Coronary artery (tissue), 2 donors: ENCODE results near the gene CHAT.

ENCODE experiments used
- DNase-seq: peaks from one replicate; pipeline ENCODE4 v3.0.0-alpha.2; 2017; ENCODE audit warnings: low spot score
- H3K27ac ChIP-seq, 2 donors: fragments of 200-600 bp; sonication (generic); one replicate each; pipeline ENCODE4 v1.5.1; 2016 to 2019
- H3K4me3 ChIP-seq: fragments of 200-600 bp; sonication (generic); 2 replicates; pipeline ENCODE4 v1.5.1; 2016; ENCODE audit warnings: mild to moderate bottlenecking, moderate library complexity
- CTCF ChIP-seq: fragments of 200-600 bp; sonication (generic); IDR thresholded peaks from one replicate; pipeline ENCODE4 v1.5.1; 2019; ENCODE audit warnings: antibody characterized with exemption

The CHAT gene

GRCh38 chr10:49613882-49614241 lies at the start of gene CHAT:
Gene CHAT (plus strand): TSS chr10:49614037. CDS start chr10:49614190, 153 bp downstream.
- Histone ChIP-seq H3K4me3 (no peak within 1 kb of the TSS), H3K27ac (no peak within 1 kb of the TSS)
- DNase-seq, result no peak
- TF ChIP-seq CTCF, result no peak

DNA sequence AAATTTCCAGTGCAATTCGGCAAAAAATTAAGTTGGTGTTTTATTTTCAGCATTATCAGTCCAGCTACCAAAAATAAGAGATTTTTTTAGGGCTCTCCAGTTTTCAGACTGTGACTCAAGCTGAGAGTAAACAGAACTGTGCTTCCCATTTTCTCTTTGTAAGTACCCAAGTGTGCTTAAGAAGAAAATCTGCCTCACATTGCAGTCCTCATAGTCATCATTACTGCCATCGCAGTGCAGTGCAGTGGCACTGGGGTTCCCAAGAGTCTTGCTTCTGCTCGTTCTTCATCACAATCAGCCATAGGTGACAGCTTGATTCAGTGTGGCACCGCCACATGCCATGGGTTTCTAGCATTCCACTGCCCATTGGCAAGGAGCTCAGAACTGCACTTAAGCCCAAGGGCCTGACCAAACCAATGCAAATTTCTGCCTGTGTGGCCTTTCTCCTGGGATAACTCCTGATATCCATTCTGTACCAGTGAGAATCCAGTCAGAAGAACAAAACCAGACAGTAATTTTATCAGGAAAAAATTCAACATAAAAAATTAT lies 49.3 kb upstream of the CHAT start:
- Histone ChIP-seq H3K27ac (no peak overlapping the region), H3K4me3 (no peak overlapping the region)
- no peak for DNase-seq
- no peak for TF ChIP-seq CTCF

GRCh38 chr10:49567810-49568209 lies 46.0 kb upstream of the CHAT start:
- Histone ChIP-seq H3K4me3 (no peak overlapping the region), H3K27ac (peak overlapping the region in 1 of 2 donors; percentile 65)
- no peak for DNase-seq
- TF ChIP-seq CTCF, result no peak

DNA sequence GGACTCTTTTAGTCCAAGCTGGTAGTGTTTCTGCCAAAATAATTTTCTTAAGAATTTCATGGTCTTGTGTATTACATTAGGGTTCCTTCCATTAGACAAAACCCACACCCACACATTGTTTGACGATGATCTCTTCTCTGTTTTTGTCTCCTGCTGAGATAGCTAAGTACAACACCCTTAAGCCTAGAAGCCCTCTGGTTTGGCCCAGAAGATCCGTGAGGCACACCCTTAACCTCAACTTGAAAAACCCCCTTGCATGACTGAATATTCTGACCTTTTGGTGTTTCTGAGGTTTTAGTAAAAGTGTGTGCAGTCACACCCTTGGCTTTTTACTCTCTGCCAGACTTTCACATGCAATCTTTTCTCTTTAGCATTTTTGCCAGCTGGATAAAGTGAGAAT lies 45.6 kb upstream of the CHAT start:
- DNase-seq, result no peak
- peak overlapping the region in 1 of 2 donors; percentile 65 for H3K27ac ChIP-seq
- TF ChIP-seq CTCF, result no peak
- H3K4me3 ChIP-seq, result no peak overlapping the region

DNA sequence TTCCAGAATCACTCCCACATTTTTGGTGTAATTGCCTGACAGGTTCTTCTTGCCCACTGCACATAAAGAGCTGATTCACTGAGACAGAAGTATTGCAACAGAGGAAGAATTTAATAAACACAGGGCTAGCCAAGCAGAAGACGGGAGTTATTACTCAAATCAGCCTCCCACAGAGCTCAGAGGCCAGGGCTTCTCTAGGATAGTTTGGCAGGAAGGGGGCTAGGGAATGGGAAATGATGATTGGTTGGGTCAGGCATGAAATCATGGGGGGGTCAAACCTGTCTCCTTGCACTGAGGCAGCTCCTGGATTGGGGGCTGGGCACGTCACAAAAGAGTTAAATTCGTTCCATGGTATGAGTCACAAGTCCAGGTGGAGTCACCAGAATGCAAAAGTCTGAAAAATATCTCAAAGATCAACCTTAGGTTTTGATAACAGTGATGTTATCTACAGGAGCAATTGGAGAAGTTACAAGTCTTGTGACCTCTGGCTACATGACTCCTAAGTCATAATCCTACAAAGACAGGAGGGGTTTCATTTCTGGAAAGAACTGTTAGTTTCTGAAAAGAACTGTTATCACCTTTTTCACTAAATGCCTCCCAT lies 44.7 kb upstream of the CHAT start:
- no peak for TF ChIP-seq CTCF
- Histone ChIP-seq H3K4me3 (no peak overlapping the region), H3K27ac (peak overlapping the region in 1 of 2 donors; percentile 55)
- no peak for DNase-seq

DNA sequence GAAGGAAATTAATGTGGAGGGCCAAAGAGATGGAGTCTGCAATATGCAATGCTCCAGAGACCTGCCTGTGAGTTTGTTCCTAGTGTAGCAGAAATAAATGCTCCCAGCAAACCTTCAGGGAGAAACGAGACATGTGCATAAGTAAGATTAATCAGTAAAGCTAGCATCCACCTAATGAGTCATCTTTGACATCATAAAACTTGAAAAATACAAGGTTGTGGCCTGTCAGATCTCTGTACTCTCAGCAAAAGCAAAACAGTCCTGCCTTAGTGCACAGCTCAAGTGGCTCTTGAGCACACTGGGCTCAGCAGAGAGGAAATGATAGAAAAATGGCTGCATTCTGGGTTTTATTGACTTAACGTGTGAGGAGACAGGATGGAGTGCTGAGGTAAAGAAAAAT lies 42.4 kb upstream of the CHAT start:
- no peak for TF ChIP-seq CTCF
- Histone ChIP-seq H3K4me3 (no peak overlapping the region), H3K27ac (no peak overlapping the region)
- DNase-seq, result no peak

DNA sequence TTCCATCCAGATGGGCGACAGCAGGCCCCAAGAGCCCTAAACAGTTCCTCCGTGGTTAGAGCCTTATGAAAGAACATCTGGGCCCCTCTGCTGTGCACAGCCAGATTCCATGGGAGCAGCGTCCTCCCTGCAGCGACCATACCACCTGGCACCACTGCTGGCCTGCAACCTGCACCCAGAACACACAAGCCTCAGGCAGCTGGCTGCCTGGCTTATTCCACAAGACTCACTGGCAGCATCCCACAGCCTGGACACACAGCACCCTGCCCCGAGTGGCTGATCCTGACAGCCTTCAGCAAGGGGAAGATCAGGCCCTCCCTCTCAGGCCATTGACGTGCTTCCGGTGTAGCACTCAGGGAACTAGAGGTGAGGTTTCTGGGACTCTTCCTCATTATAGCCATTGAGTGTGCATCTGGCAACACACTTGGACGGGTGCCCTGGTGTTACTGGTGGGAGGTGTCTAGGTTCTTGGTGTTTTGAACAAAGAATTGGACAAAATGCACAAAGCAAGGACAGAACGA lies 41.2 kb upstream of the CHAT start:
- TF ChIP-seq CTCF, result no peak
- Histone ChIP-seq H3K4me3 (no peak overlapping the region), H3K27ac (no peak overlapping the region)
- DNase-seq, result no peak
